HG02763 (cell line): ENCODE measurements around the gene PKP1.

ENCODE experiments used
- ATAC-seq: cut with Tn5 transposase; IDR thresholded peaks from one replicate; pipeline ENCODE4 v1.9.1; 2021; ENCODE audit warnings: mild to moderate bottlenecking, moderate library complexity; ENCODE audit not compliant: unreplicated experiment

Gene PKP1

DNA sequence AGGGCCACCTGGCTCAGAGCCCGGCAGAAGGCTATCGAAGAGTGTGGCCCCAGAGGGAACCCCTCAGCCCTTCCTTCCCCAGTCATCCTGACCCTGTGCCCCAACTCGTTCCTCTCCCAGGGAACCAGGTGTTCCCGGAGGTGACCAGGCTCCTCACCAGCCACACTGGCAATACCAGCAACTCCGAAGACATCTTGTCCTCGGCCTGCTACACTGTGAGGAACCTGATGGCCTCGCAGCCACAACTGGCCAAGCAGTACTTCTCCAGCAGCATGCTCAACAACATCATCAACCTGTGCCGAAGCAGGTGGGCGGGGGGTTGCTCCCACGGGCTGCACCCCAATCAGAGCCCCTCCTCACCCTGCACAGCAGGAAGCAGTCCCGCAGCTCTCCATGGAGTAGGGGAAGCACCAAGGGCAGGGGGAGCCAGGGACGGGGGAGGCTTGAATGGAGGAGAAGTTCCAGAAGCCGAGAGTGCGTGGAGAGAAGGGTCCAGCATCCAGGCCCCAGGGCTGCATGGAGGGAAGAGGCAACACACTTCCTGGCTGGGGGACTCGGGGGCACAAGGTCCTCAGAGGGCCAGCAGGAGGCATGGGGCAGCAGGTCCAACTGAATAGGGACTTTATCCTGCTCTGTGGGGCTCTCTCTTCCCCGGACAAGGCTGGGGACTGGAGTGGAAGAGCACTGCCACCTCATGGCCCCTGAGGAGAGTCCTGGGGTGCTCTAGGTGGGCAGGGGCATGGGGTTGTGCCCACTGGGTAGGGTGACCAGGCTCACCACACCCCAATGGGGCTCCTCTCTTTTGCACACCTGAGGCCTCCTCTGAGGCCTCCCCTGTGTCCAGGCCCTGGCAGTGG, 41.7 kb downstream of the PKP1 start:
- ATAC-seq = no peak

DNA sequence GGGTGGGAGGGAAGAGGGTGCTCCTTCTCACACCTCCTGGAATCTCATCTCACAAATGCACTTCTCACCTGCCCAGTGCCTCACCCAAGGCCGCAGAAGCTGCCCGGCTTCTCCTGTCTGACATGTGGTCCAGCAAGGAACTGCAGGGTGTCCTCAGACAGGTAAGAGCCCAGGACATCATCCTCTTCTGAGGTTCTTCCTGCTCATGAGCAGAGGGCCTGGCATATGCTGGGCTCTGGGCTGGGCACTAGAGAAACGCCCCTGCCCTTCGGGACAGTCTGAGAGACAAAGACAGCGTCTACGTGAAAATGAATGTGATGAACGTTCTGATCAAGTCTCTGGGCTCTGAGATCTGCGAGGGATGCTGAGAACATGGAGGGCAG, 42.4 kb downstream of the PKP1 start:
- ATAC-seq = no peak

- ATAC-seq = no peak
These were observed 43.4 kb downstream of the PKP1 start for GRCh38 chr1:201326710-201327109.

GRCh38 chr1:201327687-201328240, 44.5 kb downstream of the PKP1 start:
- no peak for ATAC-seq

GRCh38 chr1:201328576-201328975, 45.3 kb downstream of the PKP1 start:
- no peak for ATAC-seq

GRCh38 chr1:201329286-201329685, 46.0 kb downstream of the PKP1 start:
- ATAC-seq = no peak

GRCh38 chr1:201329801-201330200, 46.5 kb downstream of the PKP1 start:
- ATAC-seq = no peak

- no peak for ATAC-seq
These were observed 47.2 kb downstream of the PKP1 start for GRCh38 chr1:201330541-201330940.

DNA sequence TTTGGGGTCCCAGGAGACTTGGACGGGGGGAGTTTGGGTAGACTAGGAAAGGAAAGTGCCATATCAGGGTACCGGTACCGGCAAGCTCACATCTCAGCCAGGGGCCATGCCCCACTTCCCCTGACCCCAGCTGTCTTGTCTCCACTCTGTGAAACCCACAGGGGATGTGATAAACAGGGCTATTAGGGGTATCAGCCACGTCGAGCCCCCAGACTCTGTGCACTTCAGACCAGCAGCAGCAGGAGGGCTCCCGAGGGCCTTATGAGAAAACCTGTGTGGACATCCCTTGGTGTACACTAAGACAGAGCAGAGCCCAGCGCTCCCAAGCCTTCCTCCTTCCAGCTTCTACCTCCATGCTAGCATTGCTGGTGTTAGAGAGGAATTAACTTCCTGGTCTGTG, 47.9 kb downstream of the PKP1 start:
- no peak for ATAC-seq

- no peak for ATAC-seq
These were observed 48.7 kb downstream of the PKP1 start for GRCh38 chr1:201332021-201332420.

GRCh38 chr1:201332616-201333335, 49.5 kb downstream of the PKP1 start:
- no peak for ATAC-seq

DNA sequence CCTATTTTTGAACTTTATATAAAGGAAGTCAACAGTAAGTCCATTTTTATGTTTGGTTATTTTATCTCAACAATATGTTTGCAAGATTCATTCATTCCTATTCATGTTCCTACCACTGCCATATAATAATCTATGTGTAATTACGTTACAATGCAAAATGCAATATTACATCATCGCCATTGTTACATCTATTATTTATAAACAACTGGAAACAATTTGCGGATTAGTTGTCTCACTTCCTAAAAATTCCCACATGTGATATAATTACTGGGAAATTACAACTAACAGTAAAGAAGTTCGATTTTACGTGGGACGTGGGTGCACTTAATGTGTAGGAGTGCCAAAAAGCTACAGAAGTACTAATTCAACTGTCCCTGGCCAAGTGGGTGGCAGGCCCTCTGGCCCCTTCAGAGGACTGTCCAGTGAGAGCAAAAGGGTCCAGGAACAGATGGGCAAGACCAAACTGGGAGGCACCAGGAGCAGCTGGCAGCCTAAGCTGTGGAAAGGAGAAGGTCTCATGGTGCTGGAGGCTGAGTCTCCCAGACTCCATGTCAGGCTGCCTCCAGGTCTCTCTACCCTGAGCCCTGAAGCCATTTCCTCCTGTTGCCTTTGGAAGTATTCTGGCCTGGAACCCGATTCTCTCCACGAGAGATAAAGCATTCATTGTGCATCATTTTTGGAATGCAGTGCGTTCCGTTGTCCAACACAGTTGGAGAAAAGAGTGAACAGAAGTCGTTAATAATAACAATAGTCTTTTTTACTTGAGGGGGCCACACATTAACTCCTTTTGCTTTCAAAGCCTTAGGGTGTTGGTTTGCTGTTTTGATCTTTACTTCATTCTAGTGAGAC, 51.2 kb downstream of the PKP1 start:
- no peak for ATAC-seq

DNA sequence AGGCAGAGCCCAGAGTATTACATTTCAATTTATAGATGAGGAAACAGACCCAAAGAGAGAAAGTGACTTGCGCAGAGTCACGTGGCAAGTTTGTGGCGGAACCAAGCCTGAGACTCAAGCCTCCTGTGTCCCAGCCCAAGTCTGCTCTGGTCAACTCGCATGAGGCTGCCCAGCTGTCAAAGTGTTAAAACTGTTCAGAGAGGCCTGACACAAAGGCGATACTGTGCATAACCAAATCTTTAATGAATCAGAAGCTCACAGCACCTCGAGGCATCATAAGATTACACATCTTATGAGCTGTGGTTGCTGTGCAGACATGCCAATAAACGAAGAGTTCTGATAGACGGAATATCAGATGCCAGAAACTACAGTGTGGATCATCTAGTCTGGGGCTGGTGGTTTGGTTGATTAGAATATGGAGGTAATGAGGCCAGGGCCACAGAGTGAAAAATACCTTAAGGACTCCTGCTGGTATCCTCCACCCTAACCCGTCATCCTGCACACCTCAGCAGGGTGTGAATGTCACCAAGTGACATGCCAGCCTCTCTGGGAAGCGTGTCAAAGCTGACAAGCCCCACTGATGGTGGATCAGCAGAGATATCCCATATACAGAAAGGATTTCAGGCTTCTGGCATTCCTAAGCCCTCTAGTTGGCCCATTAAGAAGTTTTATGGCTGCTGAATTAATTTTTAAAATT, 52.0 kb downstream of the PKP1 start:
- ATAC-seq = no peak

GRCh38 chr1:201335901-201336300, 52.6 kb downstream of the PKP1 start:
- no peak for ATAC-seq

DNA sequence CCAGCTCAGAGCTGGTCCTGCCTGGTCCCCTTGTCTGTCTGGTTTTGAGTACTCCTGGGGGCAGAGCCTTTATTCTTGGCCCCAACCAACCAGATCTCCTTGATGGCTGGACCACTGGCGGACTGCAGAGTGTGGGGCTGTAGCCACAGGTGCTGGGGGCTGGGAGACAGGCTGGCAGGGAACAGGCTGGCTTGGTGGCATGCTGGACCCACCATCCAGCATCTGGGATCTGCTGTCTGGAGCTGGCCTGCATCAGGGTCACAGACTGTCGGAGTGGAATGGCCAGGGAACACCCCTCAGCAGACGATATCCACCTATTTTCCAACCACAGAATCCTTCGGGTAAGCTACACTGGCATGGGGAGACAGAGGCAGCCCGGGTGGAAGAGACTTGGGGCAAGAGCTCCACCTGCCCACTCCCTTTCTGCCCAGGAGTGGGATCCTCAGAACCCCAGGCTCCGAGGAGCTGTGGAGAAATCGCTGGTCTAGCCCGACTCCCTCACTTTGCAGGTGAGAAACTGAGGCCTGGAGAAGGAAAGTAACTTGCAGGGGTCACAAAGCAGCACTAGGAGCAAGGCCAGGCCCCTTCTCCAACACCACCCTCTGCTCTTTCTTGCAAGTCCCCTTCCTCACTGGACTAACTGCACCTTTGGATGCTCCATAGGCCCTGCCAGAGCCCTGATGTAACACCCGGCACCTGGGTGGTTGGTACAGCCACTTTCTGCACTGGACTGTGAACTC, 53.6 kb downstream of the PKP1 start:
- no peak for ATAC-seq

DNA sequence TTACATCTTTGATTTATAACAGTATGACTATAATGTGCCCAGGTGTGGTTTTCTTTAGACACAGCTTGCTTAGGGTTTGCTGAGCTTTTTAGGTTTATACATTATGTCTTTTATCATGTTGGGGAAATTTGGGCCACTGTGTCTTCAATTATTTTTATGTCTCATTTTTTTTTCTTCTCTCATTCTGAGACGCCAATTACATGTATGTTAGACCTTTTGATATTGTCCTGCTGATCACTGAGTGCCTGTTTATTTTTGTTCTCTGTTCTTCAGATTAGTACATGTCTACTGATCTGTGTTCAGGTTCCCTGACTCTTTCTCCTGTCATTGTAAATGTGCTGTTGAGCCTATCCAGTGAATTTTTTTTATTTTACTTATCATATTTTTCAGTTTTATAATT, 58.1 kb downstream of the PKP1 start:
- ATAC-seq = no peak

- ATAC-seq = no peak
These were observed 61.1 kb downstream of the PKP1 start for GRCh38 chr1:201344206-201345080.

DNA sequence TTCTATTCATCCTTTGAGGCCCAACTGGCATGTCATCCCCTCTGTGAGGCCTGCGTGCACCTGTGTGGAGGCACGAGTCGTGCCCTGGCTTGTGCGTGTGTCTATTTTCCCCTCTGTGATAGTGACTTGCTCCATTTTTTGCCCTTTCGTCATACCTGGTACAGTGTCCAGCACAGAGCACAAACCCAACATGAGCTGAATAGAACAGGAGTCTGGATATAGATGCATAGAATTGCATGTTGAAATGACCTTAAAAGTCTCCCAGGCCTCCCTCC, 61.7 kb downstream of the PKP1 start:
- ATAC-seq = no peak

DNA sequence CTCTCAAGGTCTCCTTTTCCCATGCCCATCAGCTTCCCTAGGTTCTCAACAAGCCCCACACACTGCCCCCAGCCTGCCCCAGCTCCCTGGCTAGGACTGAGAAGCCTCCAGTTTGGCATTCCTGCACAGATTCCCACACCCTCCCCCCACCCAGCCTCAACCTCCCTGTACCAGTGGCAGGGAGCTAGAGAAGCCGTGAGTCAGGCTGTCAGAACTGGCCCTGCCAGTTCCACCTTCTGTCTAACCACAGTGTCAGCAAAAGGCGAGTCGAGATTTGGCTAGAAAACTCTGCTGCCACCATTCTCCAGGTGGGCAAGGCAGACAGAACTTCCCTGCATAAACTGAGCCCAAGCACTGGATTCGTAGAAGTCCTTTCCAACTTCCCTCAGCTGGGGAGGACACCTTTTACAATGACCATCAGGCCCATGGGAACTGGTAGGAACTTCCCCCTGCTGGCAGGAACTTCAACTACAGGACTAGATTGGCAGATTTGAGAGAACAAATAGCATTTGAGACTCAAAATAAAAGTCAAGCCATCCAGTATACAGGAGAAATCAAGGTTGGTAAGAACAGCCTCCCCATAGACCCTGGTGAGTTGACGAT, 63.1 kb downstream of the PKP1 start:
- ATAC-seq = no peak
